Muscle layer of colon (tissue), 2 donors: ENCODE measurements around the gene STAC.

Source experiments
- H3K27ac ChIP-seq: one replicate; pipeline ENCODE4 v1.7.0; 2013; ENCODE audit warnings: low read depth, mild to moderate bottlenecking, low read length, moderate library complexity
- H3K27me3 ChIP-seq, 2 donors: one replicate each; pipeline ENCODE4 v1.7.0; 2013; ENCODE audit warnings: low read length in 2 of 2, mild to moderate bottlenecking in 2 of 2; ENCODE audit not compliant: insufficient read depth in 2 of 2, control insufficient read depth in 1 of 2
- H3K36me3 ChIP-seq: one replicate; pipeline ENCODE4 v1.7.0; 2013; ENCODE audit warnings: mild to moderate bottlenecking, low read length; ENCODE audit not compliant: insufficient read depth
- H3K4me1 ChIP-seq: one replicate; pipeline ENCODE4 v1.7.0; 2013; ENCODE audit warnings: mild to moderate bottlenecking, low read length; ENCODE audit not compliant: insufficient read depth
- H3K4me3 ChIP-seq, 2 donors: one replicate each; pipeline ENCODE4 v1.7.0; 2013; ENCODE audit warnings: low read length in 2 of 2, low read depth in 1 of 2, mild to moderate bottlenecking in 1 of 2, moderate library complexity in 1 of 2
- H3K9ac ChIP-seq: one replicate; pipeline ENCODE4 v1.7.0; 2013; ENCODE audit warnings: low read length
- H3K9me3 ChIP-seq: one replicate; pipeline ENCODE4 v1.7.0; 2013; ENCODE audit warnings: mild to moderate bottlenecking, low read length
- donor health status: abdominal sarcoma.
- donor health status: Adenocarcinoma of cecum.

STAC gene

GRCh38 chr3:36380221-36381031, at the start of gene STAC:
TSS of gene STAC (plus strand) at chr3:36380504. CDS start at chr3:36380644, 140 bp downstream.
- H3K9me3 ChIP-seq, result no peaks in the 10 kb centered on the region
- H3K4me1 ChIP-seq, result no peaks in the 10 kb centered on the region
- H3K27ac ChIP-seq, result no peak within 1 kb of the TSS
- H3K4me3 ChIP-seq, result peak within 1 kb of the TSS; percentile 39 to 68
- peak within 1 kb of the TSS; percentile 28 for H3K9ac ChIP-seq
- no peaks in the 10 kb centered on the region for H3K27me3 ChIP-seq
- H3K36me3 ChIP-seq, result no peaks in the 10 kb centered on the region

- H3K27ac ChIP-seq, result no peak overlapping the region
- no peaks in the 10 kb centered on the region for H3K4me1 ChIP-seq
- no peak overlapping the region for H3K4me3 ChIP-seq
- no peak overlapping the region for H3K9ac ChIP-seq
- no peaks in the 10 kb centered on the region for H3K36me3 ChIP-seq
- H3K9me3 ChIP-seq, result no peaks in the 10 kb centered on the region
- H3K27me3 ChIP-seq, result no peaks in the 10 kb centered on the region
Observed at GRCh38 chr3:36332139-36332538, 48.2 kb upstream of the STAC start.

- Histone ChIP-seq H3K9me3 (no peaks in the 10 kb centered on the region), H3K27me3 (no peaks in the 10 kb centered on the region), H3K36me3 (no peaks in the 10 kb centered on the region), H3K4me3 (no peak overlapping the region), H3K27ac (no peak overlapping the region), H3K9ac (no peak overlapping the region), H3K4me1 (no peaks in the 10 kb centered on the region)
Observed at GRCh38 chr3:36362216-36362615, 18.1 kb upstream of the STAC start.

GRCh38 chr3:36362973-36363372, 17.3 kb upstream of the STAC start:
- no peaks in the 10 kb centered on the region for H3K9me3 ChIP-seq
- no peaks in the 10 kb centered on the region for H3K4me1 ChIP-seq
- H3K9ac ChIP-seq, result no peak overlapping the region
- H3K36me3 ChIP-seq, result no peaks in the 10 kb centered on the region
- H3K4me3 ChIP-seq, result no peak overlapping the region
- H3K27me3 ChIP-seq, result no peaks in the 10 kb centered on the region
- H3K27ac ChIP-seq, result no peak overlapping the region

GRCh38 chr3:36364260-36364659, 16.0 kb upstream of the STAC start:
- no peaks in the 10 kb centered on the region for H3K27me3 ChIP-seq
- H3K9ac ChIP-seq, result no peak overlapping the region
- H3K36me3 ChIP-seq, result no peaks in the 10 kb centered on the region
- no peaks in the 10 kb centered on the region for H3K9me3 ChIP-seq
- H3K4me1 ChIP-seq, result no peaks in the 10 kb centered on the region
- H3K27ac ChIP-seq, result no peak overlapping the region
- H3K4me3 ChIP-seq, result no peak overlapping the region

GRCh38 chr3:36365829-36366228, 14.5 kb upstream of the STAC start:
- H3K9me3 ChIP-seq, result no peaks in the 10 kb centered on the region
- no peak overlapping the region for H3K27ac ChIP-seq
- no peaks in the 10 kb centered on the region for H3K36me3 ChIP-seq
- no peaks in the 10 kb centered on the region for H3K27me3 ChIP-seq
- H3K9ac ChIP-seq, result no peak overlapping the region
- H3K4me3 ChIP-seq, result no peak overlapping the region
- no peaks in the 10 kb centered on the region for H3K4me1 ChIP-seq

- H3K9ac ChIP-seq, result no peak overlapping the region
- no peaks in the 10 kb centered on the region for H3K27me3 ChIP-seq
- H3K36me3 ChIP-seq, result no peaks in the 10 kb centered on the region
- no peaks in the 10 kb centered on the region for H3K4me1 ChIP-seq
- no peak overlapping the region for H3K4me3 ChIP-seq
- H3K27ac ChIP-seq, result no peak overlapping the region
- no peaks in the 10 kb centered on the region for H3K9me3 ChIP-seq
Observed at GRCh38 chr3:36366308-36366707, 14.0 kb upstream of the STAC start.

- H3K4me3 ChIP-seq, result no peak overlapping the region
- no peaks in the 10 kb centered on the region for H3K36me3 ChIP-seq
- H3K9ac ChIP-seq, result no peak overlapping the region
- H3K27me3 ChIP-seq, result no peaks in the 10 kb centered on the region
- H3K9me3 ChIP-seq, result no peaks in the 10 kb centered on the region
- peaks cover 1% of the 10 kb centered on the region for H3K4me1 ChIP-seq
- no peak overlapping the region for H3K27ac ChIP-seq
Observed at GRCh38 chr3:36367912-36368573, 12.3 kb upstream of the STAC start.

GRCh38 chr3:36372534-36372935, 7.8 kb upstream of the STAC start:
- H3K27ac ChIP-seq, result no peak overlapping the region
- peaks cover 5% of the 10 kb centered on the region for H3K4me1 ChIP-seq
- no peaks in the 10 kb centered on the region for H3K27me3 ChIP-seq
- H3K9me3 ChIP-seq, result no peaks in the 10 kb centered on the region
- no peak overlapping the region for H3K9ac ChIP-seq
- no peaks in the 10 kb centered on the region for H3K36me3 ChIP-seq
- H3K4me3 ChIP-seq, result no peak overlapping the region

GRCh38 chr3:36373084-36373483, 7.2 kb upstream of the STAC start:
- no peaks in the 10 kb centered on the region for H3K9me3 ChIP-seq
- H3K36me3 ChIP-seq, result no peaks in the 10 kb centered on the region
- no peak overlapping the region for H3K27ac ChIP-seq
- H3K9ac ChIP-seq, result no peak overlapping the region
- no peak overlapping the region for H3K4me3 ChIP-seq
- H3K27me3 ChIP-seq, result no peaks in the 10 kb centered on the region
- peaks cover 5% of the 10 kb centered on the region for H3K4me1 ChIP-seq

GRCh38 chr3:36373666-36374065, 6.6 kb upstream of the STAC start:
- no peaks in the 10 kb centered on the region for H3K9me3 ChIP-seq
- H3K4me1 ChIP-seq, result peaks cover 5% of the 10 kb centered on the region
- no peaks in the 10 kb centered on the region for H3K36me3 ChIP-seq
- no peak overlapping the region for H3K4me3 ChIP-seq
- H3K9ac ChIP-seq, result no peak overlapping the region
- H3K27me3 ChIP-seq, result no peaks in the 10 kb centered on the region
- no peak overlapping the region for H3K27ac ChIP-seq

GRCh38 chr3:36379872-36380220, 458 bp upstream of the STAC start:
- Histone ChIP-seq H3K36me3 (no peaks in the 10 kb centered on the region), H3K9ac (no peak overlapping the region), H3K27ac (no peak overlapping the region), H3K4me1 (no peaks in the 10 kb centered on the region), H3K4me3 (peak overlapping the region; percentile 26 to 39), H3K27me3 (no peaks in the 10 kb centered on the region), H3K9me3 (no peaks in the 10 kb centered on the region)
